Ovary (tissue), 3 donors: ENCODE measurements around the gene CYP19A1.

ENCODE experiments used
- CTCF ChIP-seq, 3 donors: fragments of 450-650 bp in 2 of 3; fragments of 200-600 bp in 1 of 3; IDR thresholded peaks; one replicate each; pipeline versions ENCODE4 v1.5.1 to v1.8.0; 2016 to 2022; ENCODE audit warnings: antibody characterized with exemption in 3 of 3, mild to moderate bottlenecking in 1 of 3
- EP300 ChIP-seq: sonication (generic); formaldehyde crosslinking; IDR thresholded peaks from one replicate; pipeline ENCODE4 v1.6.1; 2017; ENCODE audit warnings: antibody characterized with exemption
- POLR2A ChIP-seq: fragments of 450-650 bp; IDR thresholded peaks from one replicate; pipeline ENCODE4 v1.6.1; 2017; ENCODE audit warnings: antibody characterized with exemption, mild to moderate bottlenecking, moderate library complexity
- donor health status: DM: no; HTN: no; CAD: no.

DNA sequence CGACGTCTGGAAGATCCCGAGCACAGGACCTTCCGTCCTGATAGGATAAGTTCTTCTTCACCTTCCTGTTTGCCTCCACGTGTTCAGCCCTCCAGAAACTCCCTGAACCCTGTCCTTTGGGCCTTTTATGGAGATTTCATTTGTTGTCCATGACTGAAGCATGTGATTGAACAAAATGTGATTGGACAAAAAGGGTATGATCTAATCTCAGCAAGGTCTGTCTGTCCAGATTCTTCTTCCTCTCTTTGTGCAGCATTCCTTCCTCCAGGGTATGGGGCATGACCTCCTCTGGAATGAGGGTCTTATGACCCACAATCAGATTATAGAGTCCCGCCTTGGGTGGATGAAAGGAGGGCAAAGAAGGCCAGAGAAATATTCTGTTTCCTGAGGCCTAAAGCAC lies at the start of gene CYP19A1:
- no peak for TF ChIP-seq CTCF (IDR thresholded peaks at IDR 0.05)
- TF ChIP-seq POLR2A, result no peak
- TF ChIP-seq EP300, result no peak
